Progenitor cell of endocrine pancreas (in vitro differentiated cells): ENCODE measurements around the gene DUSP8. TPM values are rescaled to one million over a fixed set of nuclear protein-coding genes. Genes with fewer than 3 reads are reported as not detected.

Experiments
- DNase-seq: peaks from one replicate; pipeline ENCODE4 v3.0.0; 2021; ENCODE audit warnings: low spot score; ENCODE audit not compliant: unreplicated experiment
- H3K27ac Mint-ChIP-seq: 2 replicates; pipeline ENCODE4 v1.8.0; 2021; ENCODE audit warnings: mild to moderate bottlenecking, moderate library complexity, mixed read lengths
- H3K27me3 Mint-ChIP-seq: 2 replicates; pipeline ENCODE4 v1.8.0; 2021; ENCODE audit warnings: mixed read lengths
- H3K36me3 Mint-ChIP-seq: 2 replicates; pipeline ENCODE4 v1.8.0; 2022; ENCODE audit warnings: mixed read lengths; ENCODE audit not compliant: insufficient read depth
- H3K4me1 Mint-ChIP-seq: 2 replicates; pipeline ENCODE4 v1.8.0; 2021; ENCODE audit warnings: low read depth, mixed read lengths
- H3K4me3 Mint-ChIP-seq: 2 replicates; pipeline ENCODE4 v1.8.0; 2021; ENCODE audit warnings: low read depth, mild to moderate bottlenecking, moderate library complexity, mixed read lengths
- H3K9me3 Mint-ChIP-seq: 2 replicates; pipeline ENCODE4 v1.8.0; 2021; ENCODE audit warnings: low read depth, mixed read lengths
- CTCF ChIP-seq: fragments of 200-600 bp; sonication (generic); IDR thresholded peaks from one replicate; pipeline ENCODE4 v1.5.0; 2021; ENCODE audit warnings: antibody characterized with exemption, mild to moderate bottlenecking; ENCODE audit not compliant: unreplicated experiment
- total RNA-seq: library from RNA; stranded (reverse); gene quantifications from 2 replicates; pipeline ENCODE4 v1.2.1, GENCODE V29; 2021

Gene DUSP8
- total RNA-seq, 1 donor from 2014 or later: 15.2 TPM

DNA sequence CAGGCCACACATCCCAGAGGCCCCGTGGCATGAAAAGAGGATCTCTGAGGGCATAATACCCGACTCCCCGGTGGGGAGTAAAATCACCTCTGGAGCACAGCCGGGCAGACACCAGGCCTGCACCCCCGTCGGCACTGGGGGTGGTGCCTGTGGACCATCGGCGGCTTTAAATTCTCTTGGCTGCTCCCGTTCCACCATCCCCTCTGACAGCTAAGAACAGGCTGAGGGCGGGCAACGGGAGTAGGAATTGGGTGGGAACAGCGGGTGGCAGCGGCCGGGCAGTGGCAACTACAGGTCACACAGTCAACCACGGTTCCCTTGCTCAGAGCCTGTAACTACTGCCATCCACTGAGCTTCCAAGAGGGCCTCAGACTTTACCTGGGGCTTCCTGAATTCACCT, 45.3 kb downstream of the DUSP8 start:
- no peak for DNase-seq
- Mint-ChIP-seq H3K27me3 (no peaks in the 10 kb centered on the region), H3K9me3 (no peaks in the 10 kb centered on the region), H3K27ac (no peak overlapping the region), H3K4me3 (no peak overlapping the region), H3K4me1 (peaks cover 1% of the 10 kb centered on the region), H3K36me3 (no peaks in the 10 kb centered on the region)
- no peak for TF ChIP-seq CTCF

- Mint-ChIP-seq H3K36me3 (no peaks in the 10 kb centered on the region), H3K27ac (no peak overlapping the region), H3K4me3 (no peak overlapping the region), H3K4me1 (peaks cover 1% of the 10 kb centered on the region), H3K9me3 (no peaks in the 10 kb centered on the region), H3K27me3 (no peaks in the 10 kb centered on the region)
- no peak for DNase-seq
- no peak for TF ChIP-seq CTCF
Measured at GRCh38 chr11:1523779-1524178, 48.3 kb downstream of the DUSP8 start.

- Mint-ChIP-seq H3K4me3 (no peak overlapping the region), H3K9me3 (no peaks in the 10 kb centered on the region), H3K27me3 (no peaks in the 10 kb centered on the region), H3K4me1 (peaks cover 1% of the 10 kb centered on the region), H3K36me3 (no peaks in the 10 kb centered on the region), H3K27ac (no peak overlapping the region)
- no peak for TF ChIP-seq CTCF
- no peak for DNase-seq
Measured at GRCh38 chr11:1523077-1523476, 49.0 kb downstream of the DUSP8 start.

DNA sequence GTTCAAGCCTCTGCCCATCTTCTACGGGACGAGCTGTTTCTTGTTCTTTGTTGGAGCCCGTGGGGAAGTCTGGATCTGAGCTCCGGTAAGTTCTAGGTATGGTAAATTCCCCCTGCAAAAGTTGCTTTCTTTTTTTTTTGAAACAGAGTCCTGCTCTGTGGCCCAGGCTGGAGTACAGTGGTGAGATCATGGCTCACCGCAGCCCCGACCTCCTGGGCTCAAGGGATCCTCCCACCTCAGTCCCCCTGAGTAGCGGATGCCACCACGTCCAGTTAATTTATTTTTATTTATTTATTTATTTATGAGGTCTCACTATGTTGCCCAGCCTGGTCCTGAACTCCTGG, 50.0 kb downstream of the DUSP8 start:
- peaks cover 1% of the 10 kb centered on the region for H3K4me1 Mint-ChIP-seq
- H3K36me3 Mint-ChIP-seq: no peaks in the 10 kb centered on the region
- no peaks in the 10 kb centered on the region for H3K27me3 Mint-ChIP-seq
- H3K27ac Mint-ChIP-seq: no peak overlapping the region
- no peaks in the 10 kb centered on the region for H3K9me3 Mint-ChIP-seq
- TF ChIP-seq CTCF: no peak
- no peak for DNase-seq
- no peak overlapping the region for H3K4me3 Mint-ChIP-seq

DNA sequence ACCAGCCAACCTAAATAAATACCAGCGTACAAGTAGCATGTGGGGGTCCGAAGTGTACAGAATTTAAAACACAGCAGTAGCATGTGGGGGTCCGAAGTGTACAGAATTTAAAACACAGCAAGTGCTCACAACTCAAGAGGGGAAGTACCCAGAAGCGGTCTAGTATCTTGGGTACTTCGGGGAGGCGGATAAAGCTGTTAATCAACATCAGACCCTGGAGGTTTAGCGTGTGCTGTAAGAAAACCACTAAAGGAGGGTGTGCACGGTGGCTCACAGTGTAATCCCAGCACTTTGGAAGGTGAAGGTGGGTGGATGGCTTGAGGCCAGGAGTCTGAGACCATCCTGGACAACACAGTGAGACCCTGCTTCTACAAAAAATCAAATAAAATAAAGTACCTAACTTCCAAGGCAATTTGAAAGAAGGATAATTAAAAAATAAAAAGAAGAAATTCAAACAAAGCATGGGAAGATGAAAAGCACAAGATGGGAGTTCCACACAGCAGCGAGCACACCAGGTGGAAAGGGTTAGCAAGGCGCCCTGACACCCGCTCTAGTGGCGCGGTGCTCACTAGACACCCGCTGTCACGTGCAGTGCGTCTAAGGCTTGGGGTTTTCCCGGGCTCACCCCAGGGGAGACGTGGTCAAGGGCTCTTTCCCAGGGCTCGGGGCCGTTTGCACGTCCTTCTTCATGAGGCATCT, 50.5 kb downstream of the DUSP8 start:
- H3K4me3 Mint-ChIP-seq: no peak overlapping the region
- no peaks in the 10 kb centered on the region for H3K27me3 Mint-ChIP-seq
- H3K4me1 Mint-ChIP-seq: peaks cover 1% of the 10 kb centered on the region
- no peak for TF ChIP-seq CTCF
- no peaks in the 10 kb centered on the region for H3K36me3 Mint-ChIP-seq
- no peak for DNase-seq
- H3K27ac Mint-ChIP-seq: no peak overlapping the region
- H3K9me3 Mint-ChIP-seq: no peaks in the 10 kb centered on the region
